Stimulated activated CD4-positive, alpha-beta T cell treated with anti-CD3 and anti-CD28 coated beads, Interleukin-4, amount 100 ng/mL, for 1 hour (primary cell): ENCODE measurements around the gene PGAP6.
"Not testable (repeated sequence)": the region's sequence is repeated elsewhere in the genome, so short reads cannot be mapped to it uniquely, and the experiment has no call there.

Source experiments
- DNase-seq: peaks from one replicate; pipeline ENCODE4 v3.0.0-alpha.2; 2020

PGAP6 gene

GRCh38 chr16:400061-400591 is 18.3 kb upstream of the PGAP6 start:
- no peak for DNase-seq

- DNase-seq, result no peak
These were observed 17.7 kb upstream of the PGAP6 start for GRCh38 chr16:399340-400019.

- no peak for DNase-seq
These were observed 17.0 kb upstream of the PGAP6 start for GRCh38 chr16:398561-399339.

- peak; percentile 30 for DNase-seq
These were observed 16.1 kb upstream of the PGAP6 start for GRCh38 chr16:397736-398332.

- peak; percentile 41 for DNase-seq
These were observed 15.4 kb upstream of the PGAP6 start, which contains the start of gene NME4 for GRCh38 chr16:397135-397661. Gene NME4 (plus strand): TSS chr16:397199. CDS start chr16:397223, 24 bp downstream.

- no peak for DNase-seq
These were observed 14.8 kb upstream of the PGAP6 start for GRCh38 chr16:396605-397004.

- no peak for DNase-seq
These were observed 14.4 kb upstream of the PGAP6 start for GRCh38 chr16:396199-396598.

GRCh38 chr16:392450-393030 is 10.8 kb upstream of the PGAP6 start:
- no peak for DNase-seq

GRCh38 chr16:391885-392335 is 10.1 kb upstream of the PGAP6 start:
- peak; percentile 74 for DNase-seq

GRCh38 chr16:389352-389751 is 7.6 kb upstream of the PGAP6 start:
- DNase-seq, result no peak

GRCh38 chr16:387761-388666 is 6.2 kb upstream of the PGAP6 start:
- DNase-seq, result not testable (repeated sequence)

GRCh38 chr16:386641-387156 is 4.9 kb upstream of the PGAP6 start:
- no peak for DNase-seq

GRCh38 chr16:383326-384051 is 1.7 kb upstream of the PGAP6 start:
- peak; percentile 28 for DNase-seq

GRCh38 chr16:381012-381788 is 578 bp downstream of the PGAP6 start:
- DNase-seq, result peak; percentile 41

- no peak for DNase-seq
These were observed 1.1 kb downstream of the PGAP6 start for GRCh38 chr16:380762-381011.

- DNase-seq, result no peak
These were observed 1.6 kb downstream of the PGAP6 start for GRCh38 chr16:379961-380761.

GRCh38 chr16:379183-379960 is 2.4 kb downstream of the PGAP6 start:
- DNase-seq, result no peak

- no peak for DNase-seq
These were observed 3.0 kb downstream of the PGAP6 start for GRCh38 chr16:378821-379182.
